PFSK-1 (cell line): ENCODE data around the gene TSPYL2.

Experiments
- POLR2AphosphoS5 ChIP-seq: IDR thresholded peaks from 2 replicates; pipeline ENCODE4 v1.6.1; 2012; ENCODE audit warnings: low read depth, mild to moderate bottlenecking, control low read depth, low read length, moderate library complexity
- TAF1 ChIP-seq: IDR thresholded peaks from 2 replicates; pipeline ENCODE4 v1.6.1; 2012; ENCODE audit warnings: low read length, control low read depth, borderline replicate concordance; ENCODE audit not compliant: insufficient read depth
- TF ChIP-seq, protein P1 (sequence below), 2 experiments: IDR thresholded peaks; 2 replicates each; pipeline versions ENCODE4 v1.6.1 to v1.8.0; 2011 to 2012; ENCODE audit warnings: low read depth in 2 of 2, low read length in 2 of 2, control low read depth in 1 of 2, inconsistent platforms in 1 of 2, mild to moderate bottlenecking in 1 of 2, moderate library complexity in 1 of 2; ENCODE audit not compliant: insufficient read depth in 1 of 2

DNA sequence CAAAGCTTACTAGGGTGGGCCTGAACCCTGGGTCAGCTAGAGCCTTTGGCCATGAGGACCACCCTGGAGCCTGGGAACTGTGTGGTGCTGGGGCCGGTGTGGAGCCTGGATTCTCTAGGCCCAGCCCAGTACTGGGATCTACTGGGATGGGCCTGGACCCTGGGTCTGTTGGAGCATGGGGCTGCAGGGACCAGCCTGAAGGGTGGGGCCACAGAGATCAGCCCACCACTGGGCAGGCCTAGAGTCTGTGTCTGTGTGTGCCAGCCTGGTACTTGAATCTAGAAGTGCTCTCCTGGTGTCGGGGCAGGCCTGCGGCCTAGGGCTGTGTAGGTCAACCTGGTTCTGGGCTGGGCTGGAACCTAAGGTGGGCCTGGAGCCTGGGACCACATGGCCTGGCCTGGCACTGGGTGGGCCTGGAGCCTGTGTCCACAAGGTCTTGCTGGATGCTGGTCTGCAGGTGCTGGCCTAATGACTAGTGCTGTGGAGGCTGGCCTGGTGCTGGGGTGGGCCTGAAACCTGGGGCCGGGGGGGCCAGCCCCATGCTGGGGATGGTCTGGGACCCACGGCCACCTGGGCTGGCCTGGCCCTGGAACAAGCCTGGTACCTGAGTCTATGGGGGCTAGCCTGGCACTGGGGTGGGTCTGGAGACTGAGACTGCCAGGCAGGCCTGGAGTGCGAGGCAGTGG is 32.8 kb downstream of the TSPYL2 start:
- no peak for TF ChIP-seq TAF1
- TF ChIP-seq, protein P1, sequence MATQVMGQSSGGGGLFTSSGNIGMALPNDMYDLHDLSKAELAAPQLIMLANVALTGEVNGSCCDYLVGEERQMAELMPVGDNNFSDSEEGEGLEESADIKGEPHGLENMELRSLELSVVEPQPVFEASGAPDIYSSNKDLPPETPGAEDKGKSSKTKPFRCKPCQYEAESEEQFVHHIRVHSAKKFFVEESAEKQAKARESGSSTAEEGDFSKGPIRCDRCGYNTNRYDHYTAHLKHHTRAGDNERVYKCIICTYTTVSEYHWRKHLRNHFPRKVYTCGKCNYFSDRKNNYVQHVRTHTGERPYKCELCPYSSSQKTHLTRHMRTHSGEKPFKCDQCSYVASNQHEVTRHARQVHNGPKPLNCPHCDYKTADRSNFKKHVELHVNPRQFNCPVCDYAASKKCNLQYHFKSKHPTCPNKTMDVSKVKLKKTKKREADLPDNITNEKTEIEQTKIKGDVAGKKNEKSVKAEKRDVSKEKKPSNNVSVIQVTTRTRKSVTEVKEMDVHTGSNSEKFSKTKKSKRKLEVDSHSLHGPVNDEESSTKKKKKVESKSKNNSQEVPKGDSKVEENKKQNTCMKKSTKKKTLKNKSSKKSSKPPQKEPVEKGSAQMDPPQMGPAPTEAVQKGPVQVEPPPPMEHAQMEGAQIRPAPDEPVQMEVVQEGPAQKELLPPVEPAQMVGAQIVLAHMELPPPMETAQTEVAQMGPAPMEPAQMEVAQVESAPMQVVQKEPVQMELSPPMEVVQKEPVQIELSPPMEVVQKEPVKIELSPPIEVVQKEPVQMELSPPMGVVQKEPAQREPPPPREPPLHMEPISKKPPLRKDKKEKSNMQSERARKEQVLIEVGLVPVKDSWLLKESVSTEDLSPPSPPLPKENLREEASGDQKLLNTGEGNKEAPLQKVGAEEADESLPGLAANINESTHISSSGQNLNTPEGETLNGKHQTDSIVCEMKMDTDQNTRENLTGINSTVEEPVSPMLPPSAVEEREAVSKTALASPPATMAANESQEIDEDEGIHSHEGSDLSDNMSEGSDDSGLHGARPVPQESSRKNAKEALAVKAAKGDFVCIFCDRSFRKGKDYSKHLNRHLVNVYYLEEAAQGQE (IDR thresholded peaks at IDR 0.05; ENCODE audit: insufficient read depth in 1 of 2, low read depth in 2 of 2, low read length in 2 of 2) = no peak
- TF ChIP-seq POLR2AphosphoS5 = no peak
